K562 (cell line): ENCODE data around the gene PRKG1.

Experiments used
- FOXK2 ChIP-seq, 2 experiments: fragments of 450-650 bp; IDR thresholded peaks in 1 of 2; conservative IDR thresholded peaks in 1 of 2; 2 replicates each; pipeline ENCODE4 v1.6.1; 2016; ENCODE audit warnings: low read depth in 2 of 2, mild to moderate bottlenecking in 1 of 2
- POLR2A ChIP-seq: fragments of 450-650 bp; conservative IDR thresholded peaks from 2 replicates; pipeline ENCODE4 v1.6.1; 2016
- POLR2AphosphoS5 ChIP-seq: IDR thresholded peaks from 2 replicates; pipeline ENCODE4 v1.6.1; 2011; ENCODE audit warnings: mild to moderate bottlenecking, low read depth, low read length, moderate library complexity; ENCODE audit not compliant: control insufficient read depth, insufficient read depth
- SMAD4 ChIP-seq: fragments of 250-450 bp; sonication (Bioruptor Pico); conservative IDR thresholded peaks from 2 replicates; pipeline ENCODE4 v1.8.0; 2021; ENCODE audit warnings: inconsistent platforms, mild to moderate bottlenecking, moderate library complexity
- ZNF143 ChIP-seq: sonication (generic); formaldehyde crosslinking; IDR thresholded peaks from 2 replicates; pipeline ENCODE4 v1.9.0; 2022; ENCODE audit warnings: mild to moderate bottlenecking, missing genetic modification reagents

DNA sequence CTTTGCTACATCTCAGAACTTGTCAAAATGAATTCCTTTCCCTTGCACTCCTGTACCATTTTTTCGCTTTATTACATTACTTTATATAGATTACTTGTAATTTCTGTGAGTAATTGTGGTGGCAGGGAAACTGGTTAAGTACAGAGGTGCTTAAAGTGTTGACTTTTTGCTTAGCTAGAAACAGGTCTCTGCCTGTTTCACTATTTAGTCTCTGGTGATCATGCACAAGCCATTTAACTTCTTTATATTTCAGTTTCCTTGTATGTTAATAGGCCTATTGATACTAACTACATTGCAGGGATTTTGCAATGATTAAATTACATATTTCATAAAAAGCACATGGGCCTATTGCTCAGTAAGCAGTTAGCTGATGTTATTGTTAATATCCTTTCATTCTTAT, 233.8 kb downstream of the PRKG1 start:
- TF ChIP-seq POLR2A (no peak), ZNF143 (CRISPR knock-in tag) (no peak), POLR2AphosphoS5 (no peak), SMAD4 (CRISPR knock-in tag) (no peak), FOXK2 (conservative IDR thresholded peaks at IDR 0.05 in 1 of 2, IDR thresholded peaks at IDR 0.05 in 1 of 2; ENCODE audit: low read depth in 2 of 2) (no peak)
